Right renal cortex interstitium (tissue), 3 donors: ENCODE measurements around the gene SPOCK1. TPM values are rescaled to one million over a fixed set of nuclear protein-coding genes. Genes with fewer than 3 reads are reported as not detected.

ENCODE experiments used
- polyA plus RNA-seq, 3 donors: library from polyadenylated mRNA; unstranded; fragments of 120-200 nt; gene quantifications; one replicate each; pipeline ENCODE4 v1.2.1, GENCODE V29; 2013; ENCODE audit not compliant: insufficient read length in 3 of 3

SPOCK1 gene
- polyA plus RNA-seq, 3 donors, result 8.2 to 9.8 (median 9.8) TPM

Other genes starting within 250 kb of the SPOCK1 start
- 10 to 100 TPM; 16.2 to 17.9 (median 16.9) TPM for gene KLHL3, start 236.8 kb upstream of the SPOCK1 start, polyA plus RNA-seq